Measurements from ENCODE around the gene ARID5A.
"Not testable (repeated sequence)": the region's sequence is repeated elsewhere in the genome, so short reads cannot be mapped to it uniquely, and the experiment has no call there.

Gene ARID5A, protein sequence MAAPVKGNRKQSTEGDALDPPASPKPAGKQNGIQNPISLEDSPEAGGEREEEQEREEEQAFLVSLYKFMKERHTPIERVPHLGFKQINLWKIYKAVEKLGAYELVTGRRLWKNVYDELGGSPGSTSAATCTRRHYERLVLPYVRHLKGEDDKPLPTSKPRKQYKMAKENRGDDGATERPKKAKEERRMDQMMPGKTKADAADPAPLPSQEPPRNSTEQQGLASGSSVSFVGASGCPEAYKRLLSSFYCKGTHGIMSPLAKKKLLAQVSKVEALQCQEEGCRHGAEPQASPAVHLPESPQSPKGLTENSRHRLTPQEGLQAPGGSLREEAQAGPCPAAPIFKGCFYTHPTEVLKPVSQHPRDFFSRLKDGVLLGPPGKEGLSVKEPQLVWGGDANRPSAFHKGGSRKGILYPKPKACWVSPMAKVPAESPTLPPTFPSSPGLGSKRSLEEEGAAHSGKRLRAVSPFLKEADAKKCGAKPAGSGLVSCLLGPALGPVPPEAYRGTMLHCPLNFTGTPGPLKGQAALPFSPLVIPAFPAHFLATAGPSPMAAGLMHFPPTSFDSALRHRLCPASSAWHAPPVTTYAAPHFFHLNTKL

DNA sequence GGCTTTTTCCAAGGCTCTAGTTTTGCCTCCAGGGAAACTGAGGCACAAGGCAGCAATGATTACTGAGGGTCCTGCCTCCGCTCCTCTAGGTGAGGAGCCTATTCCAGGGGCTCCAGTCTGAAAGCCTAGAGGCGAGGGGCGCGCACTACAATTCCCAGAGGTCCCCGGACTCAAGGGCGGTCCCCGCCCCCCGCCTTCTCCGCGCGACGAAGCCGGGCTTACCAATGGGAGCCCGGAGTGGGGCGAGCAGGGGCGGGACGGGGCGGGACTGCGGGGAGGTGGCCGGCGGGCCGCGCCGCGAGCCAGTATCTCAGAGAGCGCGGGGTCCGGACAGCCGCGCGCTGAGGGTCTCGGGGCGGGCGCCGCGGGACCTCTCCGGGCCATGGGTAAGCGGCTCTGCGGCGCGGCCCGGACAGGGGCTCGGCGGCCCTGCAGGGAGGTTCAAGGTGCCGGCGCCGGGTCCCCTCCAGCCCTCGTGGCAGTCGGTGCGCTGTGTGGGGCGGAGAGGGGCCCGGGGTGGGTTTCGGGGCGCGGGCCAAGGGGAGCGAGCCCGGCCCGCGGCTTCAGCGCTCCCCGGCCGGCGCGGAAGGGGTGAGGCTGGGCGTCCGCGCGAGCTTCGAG is at the start of gene ARID5A:
Gene ARID5A (plus strand): TSS at position 308 of the 621 bp plus-strand sequence. CDS start 75 bp downstream, at position 383.
- peak; percentile 92 for DNase-seq

DNA sequence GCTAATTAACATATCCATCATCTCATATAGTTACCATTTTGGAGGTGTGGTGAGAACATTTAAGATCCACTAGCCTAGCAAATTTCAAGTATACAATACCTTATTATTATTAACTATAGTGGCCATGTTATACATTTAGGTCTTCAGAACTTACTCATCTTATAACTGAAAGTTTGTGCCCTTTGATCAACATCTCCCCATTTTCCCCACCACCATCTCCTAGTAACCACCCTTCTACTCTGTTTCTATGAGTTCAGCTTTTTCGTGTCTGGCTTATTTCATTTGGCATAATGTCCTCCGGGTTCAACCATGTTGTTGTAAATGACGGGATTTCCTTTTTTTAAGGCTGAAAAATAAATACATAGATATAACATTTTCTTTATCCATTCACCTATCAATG is 47.3 kb upstream of the ARID5A start:
- no peak for DNase-seq

DNA sequence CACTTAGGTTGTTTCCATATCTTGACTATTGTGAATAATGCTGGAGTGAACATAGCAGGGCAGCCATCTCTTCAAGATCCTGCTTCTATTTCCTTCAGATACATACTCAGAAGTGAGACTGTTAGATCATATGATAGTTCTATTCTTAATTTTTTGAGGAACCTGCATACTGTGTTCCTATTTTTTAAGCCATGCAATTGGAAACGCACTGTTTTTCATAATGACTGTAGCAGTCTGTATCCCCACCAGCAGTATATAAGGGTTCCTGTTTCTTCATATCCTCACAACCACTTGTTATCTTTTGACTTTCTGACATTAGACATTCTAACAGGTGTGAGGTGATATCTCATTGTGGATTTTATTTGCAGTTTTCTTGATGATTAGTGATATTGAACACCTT is 46.9 kb upstream of the ARID5A start:
- no peak for DNase-seq

DNA sequence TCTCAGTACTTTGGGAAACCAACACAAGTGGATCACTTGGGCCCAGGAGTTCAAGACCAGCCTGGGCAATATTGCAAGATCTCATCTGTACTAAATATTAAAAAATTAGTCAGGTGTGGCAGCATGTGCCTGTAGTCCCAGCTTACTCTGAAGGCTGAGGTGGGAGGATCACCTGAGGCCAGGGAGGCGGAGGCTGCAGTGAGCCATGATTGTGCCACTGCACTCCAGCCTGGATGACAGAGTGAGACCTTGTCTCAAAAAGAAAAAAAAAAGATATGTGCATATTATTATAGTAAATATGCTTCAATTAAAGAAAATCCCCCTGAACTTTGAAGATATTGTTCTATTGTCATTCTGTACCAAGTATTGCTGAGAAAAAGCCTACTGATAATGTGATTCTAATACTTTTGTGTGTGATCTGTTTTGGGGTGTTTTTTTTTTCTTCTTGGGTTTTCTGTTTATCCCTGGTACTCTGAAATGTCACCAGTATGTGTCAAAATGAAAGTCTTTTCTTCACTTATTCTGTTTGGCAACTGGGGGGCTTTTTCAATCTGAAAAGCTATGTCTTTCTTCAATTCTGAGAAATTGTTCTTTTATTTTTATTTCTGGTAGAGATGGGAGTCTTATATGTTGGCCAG is 44.6 kb upstream of the ARID5A start:
- DNase-seq = no peak

DNA sequence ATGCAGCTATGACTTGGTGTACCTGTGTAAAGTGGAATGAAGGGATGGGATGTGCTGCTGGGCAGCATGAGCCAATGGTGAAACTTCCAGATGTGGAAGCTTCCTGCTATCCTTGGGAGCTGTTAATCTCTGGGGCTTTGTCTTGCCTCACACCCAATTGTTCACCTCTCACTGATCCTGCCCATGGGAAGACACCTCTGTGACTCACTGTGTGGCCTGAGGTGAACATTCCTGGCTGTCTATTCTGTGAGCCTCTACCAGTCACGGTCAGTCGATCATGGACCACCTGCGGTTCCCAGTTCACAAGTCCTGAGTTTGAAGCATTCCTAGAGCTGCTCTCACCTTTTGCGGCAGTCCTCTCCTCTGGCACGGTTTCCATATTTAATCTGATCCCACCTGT is 43.5 kb upstream of the ARID5A start:
- no peak for DNase-seq

DNA sequence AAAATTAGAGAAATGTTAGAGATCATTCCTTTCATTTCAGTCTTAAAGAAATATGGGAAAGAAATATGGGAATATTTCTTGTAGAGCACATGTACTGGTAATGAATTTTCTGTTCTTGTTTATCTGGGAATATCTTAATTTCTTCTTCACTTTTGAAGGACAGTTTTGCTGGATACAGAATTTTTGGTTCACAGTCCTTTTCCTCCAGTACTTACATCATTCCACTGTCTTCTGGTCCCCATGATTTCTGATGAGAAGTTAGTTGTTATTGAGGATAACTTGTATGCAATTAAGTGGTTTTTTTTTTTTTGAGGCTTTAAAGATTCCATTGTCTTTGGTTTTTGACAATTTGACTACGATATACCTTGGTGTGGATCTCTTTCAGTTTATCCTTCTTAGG is 42.4 kb upstream of the ARID5A start:
- no peak for DNase-seq

DNA sequence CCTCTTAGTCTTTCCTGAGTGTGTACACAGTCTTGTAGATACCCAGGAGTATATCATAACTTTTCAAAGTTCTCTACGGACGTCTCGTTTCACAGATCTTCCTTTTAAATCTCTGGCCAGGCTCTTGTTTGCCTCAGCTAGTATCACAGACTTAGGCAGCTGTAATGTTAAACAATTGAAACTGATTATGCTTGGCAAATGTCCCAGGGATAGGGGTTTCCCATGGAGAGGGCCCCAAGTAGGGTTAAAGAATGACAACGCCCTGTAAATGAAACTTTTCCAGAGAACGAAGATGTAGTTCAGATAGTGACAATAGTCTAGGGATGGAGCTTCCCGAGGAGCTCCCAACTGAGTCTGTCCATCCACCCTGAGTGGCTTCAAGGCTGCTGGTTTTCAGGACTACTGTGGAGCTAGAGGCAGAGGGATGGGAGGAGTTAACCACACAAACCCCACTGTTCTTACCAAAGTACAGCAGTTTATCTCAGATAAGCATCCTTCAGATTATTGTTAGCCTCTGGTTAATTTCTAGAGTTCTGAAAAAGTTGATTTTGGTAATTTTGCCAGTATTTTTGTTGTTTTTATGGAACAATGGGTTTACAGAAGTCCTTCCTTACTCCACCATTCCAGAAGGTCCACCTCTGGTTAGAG is 40.4 kb upstream of the ARID5A start:
- no peak for DNase-seq

DNA sequence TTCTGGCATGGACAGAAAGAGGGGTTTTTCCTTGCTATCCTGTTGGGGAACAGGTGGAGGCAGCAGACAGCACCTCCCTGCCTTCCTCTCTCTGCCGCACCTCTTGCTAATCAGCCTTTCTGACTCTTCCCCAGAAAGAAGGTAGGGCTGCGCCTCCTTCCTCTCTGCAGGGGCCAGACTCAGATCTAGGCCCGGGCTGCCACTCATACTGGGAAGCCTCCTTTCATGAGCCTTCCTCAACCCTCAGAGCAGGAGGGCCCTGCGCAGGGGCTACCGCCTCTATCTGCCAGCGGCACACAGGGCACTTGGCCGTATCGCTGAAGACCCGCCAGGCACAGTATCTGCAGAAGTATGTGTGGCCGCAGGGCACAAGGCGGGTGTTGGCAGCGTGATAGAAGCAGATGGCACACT is 38.5 kb upstream of the ARID5A start:
- no peak for DNase-seq

DNA sequence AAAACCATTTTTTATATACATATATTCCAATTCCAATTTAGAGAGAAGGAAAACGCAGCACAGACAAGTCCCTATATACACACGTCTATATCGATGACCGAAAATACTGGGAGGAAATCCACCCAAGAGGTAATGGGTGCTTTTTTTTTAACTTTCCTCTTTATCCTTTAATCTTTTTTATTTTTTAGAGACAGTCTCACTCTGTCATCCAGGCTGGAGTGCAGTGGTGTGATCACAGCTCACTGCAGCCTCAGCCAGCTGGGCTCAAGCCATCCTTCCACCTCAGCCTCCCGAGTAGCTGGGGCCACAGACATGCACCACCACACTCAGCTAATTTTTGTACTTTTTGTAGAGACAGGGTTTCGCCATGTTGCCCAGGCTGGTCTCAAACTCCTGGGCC is 37.9 kb upstream of the ARID5A start:
- not testable (repeated sequence) for DNase-seq

DNA sequence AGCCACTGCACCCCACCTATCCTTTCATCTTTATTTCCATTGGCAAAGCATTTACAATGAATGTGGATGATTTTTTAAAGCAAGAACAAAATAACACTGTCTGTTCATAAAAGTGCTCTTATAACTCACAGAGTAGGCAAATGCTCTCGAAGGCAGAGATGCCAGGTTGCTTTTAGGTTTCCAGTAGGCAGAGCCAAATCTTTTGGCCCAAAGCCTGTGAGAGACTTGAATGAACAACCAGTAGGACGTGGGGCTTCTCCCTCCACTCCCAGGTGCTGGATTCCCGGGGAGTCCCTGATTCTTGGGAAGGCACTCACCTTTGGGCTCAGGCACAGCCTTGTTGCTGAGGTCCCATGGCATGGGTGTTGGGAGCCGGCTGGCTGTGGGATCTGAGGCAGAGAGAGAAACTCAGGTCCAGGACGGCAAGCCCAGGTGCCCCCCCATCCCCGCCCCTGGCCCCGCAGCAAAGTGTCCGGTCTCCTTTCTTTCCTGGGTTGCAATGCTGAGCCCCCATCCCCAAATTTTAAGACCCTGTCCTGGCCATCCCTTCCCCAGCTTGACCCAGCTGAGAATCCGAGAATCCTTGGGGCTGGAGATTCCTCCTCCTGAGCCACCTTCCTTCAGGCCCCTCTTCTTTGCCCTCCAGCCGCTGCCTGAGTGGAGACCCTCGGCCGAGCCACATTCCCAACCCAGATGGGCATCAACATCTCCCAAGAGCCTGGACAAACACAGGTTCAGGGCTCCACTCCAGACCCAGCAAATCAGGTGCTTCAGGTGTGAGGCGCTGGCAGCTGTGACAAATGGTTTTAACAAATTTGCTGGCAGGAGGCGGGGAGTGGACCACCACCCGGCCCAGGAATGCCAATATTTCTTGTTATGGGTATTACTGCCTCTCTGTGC is 37.2 kb upstream of the ARID5A start:
- no peak for DNase-seq

DNA sequence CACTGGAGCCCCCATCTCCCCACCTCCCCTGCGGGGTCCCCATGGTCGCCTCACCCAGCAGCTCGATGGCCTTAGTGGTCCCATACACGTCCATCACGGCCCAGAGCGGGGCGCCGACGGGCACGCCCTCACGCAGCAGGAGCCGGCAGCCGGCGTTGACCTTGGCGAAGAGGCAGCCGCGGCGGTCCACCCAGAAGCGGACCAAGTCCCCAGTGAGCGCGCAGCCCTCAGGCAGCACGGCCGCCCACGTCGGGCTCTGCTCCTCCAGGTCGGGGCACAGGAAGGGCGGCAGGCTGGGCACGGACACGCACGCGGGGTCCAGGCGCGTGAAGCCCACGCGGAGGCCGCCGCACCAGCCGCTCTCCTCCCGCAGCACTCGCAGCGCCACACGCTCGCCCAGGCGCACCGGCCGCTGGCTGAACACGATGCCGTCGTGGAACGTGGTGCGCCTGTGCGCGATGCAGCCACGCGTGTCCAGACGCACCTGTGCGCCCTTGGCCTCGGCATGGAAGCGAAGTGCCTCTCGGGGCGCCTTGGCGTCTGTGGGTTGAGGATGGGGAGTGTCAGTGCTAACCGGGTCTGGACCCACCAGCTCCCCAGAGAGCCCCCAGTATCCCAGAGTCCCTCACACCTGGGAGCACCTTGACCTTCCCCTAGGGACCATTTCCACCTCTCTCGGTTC is 36.0 kb upstream of the ARID5A start:
- DNase-seq = no peak

DNA sequence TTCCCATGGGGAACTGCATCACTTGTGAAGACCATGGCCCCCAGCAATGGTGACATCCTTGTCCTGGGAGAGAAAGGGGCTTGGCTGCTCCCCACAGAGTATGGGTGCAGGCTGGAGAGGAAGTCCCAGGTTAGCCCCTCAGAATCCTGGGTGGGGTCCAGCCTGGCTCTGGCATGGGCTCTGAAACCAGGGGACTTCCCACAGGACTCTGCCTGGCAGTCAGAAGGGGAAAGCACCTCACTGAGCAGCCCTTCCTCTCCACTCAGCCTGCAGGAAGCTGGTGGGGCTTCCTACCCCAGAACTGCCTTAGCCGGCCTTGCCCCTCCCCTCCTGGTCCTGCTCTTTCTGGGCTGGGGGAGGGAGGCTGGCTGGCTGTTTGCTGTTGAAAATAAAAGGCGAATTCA is 35.1 kb upstream of the ARID5A start:
- DNase-seq = no peak

DNA sequence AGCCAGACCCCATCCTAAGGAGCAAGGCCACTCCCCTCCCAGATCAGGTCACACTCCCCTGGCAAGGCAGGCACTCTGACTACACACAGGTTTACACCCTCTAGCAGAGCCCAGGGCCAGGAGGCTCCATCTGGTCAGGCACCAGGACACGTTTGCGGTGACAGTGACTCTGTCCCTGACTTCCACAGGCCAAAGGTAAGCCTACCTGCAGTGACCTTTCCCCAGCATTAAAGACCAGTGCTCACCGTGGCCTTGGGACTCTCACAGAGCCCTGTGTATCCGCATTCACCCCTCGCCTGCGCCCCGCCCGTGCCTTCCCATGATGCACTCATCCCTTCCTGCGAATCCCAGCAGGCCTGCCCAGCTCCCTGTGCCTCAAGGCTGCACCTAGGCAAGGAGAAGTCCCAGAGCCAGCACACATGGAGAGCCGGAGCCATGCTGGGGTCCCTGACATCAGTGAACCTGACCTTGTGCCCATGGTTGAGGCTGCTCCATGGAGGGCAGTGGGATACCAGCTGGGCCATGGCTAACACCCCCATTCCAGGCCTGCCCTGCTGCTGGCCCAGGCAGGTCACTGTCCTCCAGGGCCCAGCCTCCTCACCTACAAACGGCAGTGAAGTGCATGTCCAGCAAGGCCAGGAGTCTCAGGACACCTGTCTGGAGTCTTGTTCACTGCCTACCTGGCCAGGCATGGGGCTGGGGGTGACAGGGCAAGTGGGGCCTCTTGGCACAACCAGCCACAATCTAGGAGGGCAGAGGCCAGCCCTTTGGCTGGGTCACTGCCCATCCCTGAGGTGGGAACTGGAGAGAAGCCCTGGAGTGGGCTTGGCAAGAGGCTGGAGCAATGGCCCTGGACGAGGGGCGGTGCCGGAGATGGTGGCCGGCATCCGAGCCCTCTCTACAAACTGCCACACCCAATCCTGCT is 34.4 kb upstream of the ARID5A start:
- no peak for DNase-seq

DNA sequence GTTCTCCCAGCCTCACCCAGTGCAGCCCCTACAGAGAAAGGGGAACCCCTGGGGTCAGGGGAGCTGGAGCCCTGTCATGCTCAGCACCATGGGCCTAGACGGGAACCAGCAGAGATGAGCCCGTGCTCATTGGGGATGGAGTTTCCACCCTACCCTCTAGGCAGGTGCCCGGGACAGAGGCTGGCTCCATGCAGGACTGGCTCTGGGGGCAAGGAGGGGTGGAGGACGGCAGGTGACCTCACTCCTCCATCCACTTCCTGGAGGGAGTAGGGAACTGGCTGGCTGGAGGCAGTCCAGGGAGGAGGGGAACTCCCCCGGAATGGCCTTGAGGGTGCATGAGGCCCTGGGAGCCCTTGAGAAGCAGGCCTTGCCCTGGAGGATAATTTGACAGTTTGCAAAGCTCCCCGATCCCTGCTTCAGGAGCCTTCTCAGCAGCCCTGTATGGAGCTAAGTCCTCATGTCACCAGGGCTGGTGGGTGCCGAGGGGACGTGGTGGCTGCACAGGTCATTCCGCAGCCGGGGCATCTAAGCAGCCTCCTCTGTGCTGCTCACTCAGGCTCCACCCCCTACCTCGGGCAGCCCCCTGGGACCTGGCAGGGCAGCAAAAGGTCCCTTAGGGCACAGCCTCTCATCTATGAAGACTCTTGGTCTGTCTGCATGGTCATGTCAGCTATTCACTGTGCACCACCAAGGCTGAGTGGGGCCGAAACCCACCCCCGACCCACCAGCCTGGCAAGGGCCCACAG is 33.5 kb upstream of the ARID5A start:
- DNase-seq = no peak

DNA sequence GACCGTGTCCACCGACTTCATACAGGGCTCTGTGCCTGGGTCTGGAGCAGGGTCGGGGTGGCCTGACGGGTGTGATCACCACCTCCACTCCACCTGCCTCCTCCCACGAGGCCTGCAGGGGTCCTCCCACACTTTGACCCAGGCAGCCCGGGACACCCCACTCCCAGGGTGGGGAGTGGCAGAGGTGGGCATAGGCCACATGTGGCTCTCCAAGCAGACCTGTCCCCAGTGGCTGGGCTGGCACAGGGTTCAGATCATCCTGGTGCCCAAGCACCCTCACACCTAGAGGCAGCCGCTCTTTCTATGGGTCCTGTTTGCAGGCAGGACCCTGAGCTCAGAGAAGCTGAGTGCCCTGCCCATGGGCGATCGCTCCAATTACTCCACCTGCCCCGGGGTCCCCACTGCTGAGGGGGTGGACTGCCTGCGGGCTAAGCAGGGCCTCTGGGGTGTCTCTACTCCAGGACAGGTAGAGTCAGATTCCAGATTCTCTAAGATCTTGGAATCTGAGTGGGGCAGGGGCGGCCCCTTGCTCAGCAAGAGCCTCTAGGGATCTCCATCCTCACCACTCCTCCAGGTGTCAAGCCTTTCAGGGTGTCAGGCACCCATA is 32.8 kb upstream of the ARID5A start:
- DNase-seq = no peak

DNA sequence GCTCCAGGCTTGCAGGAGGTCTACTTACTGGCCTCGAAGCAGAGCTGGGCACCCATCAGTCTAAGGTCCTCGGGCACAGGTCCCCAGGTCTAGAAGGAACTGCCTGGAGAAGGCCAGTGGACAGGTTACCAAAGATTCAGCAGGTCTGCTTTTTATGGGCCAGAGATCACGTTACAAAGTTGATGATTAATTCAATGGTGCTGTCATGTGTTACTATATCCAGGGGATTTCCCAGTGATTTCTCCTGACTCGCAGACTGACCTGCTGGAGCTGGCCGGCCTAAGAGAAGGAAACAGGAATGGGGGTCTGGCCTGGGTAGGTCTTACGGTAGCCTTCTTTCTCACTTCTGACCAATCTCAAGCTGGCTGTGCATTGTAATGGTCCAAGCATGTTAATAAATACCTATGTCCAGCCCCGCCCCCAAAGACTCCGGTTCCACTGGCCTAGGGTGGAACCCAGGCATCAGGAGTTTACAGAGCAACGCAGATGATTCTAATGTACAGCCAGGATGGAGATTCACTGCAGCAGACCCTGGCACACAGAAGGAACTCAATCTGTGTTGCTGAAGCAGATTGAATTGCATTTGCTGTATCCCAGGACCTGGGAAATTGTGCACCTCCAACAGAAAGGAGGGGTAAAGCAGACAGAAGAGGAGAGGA is 31.2 kb upstream of the ARID5A start, which contains the start of gene NEURL3:
Gene NEURL3 (minus strand): TSS at position 127 of the 659 bp plus-strand sequence. CDS start 71 bp downstream, at position 56.
- DNase-seq = no peak

DNA sequence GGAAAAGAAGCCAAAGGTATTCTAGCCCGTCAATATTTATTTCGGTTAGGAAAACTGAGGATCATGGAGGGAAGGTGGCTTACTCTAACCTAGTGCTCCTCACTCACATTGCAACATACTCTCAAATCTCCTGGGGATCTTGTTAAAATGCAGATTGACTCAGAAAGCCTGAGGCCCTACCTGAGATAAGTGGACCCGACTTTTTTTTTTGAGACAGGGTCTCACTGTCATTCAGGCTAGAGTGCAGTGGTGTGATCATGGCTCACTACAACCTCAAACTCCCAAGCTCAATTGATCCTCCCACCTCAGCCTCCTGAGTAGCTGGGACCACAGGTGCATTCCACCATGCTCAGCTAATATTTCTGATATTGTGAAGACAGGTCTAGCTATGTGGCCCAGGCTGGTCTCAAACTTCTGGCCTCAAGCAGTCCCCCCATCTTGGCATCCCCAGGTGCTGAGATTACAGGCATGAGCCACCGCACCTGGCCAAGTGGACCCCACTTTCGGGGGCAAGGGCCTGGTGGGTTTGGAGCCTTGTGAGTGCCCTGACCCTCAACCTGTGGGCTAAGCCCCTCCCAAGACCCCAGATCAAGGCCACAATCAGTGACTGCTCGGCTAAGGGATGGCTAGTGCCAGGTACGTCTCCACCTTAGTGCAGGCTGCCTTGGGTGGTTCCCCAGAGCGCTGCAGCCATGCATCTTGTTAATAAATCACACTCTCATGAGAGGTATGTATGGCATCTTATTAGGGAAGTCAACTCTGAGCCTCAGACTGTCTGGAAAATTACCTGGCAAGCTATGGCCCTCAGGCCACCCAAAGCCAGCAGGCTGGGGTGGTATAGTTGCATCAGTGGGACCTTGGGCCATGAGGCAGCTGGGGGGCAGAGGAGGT is 30.3 kb upstream of the ARID5A start:
- DNase-seq = no peak

All from stimulated activated CD4-positive, alpha-beta T cell treated with anti-CD3 and anti-CD28 coated beads, Interleukin-1b, Interleukin-23, amount 100 ng/mL, for 48 hours (primary cell).